ENCODE results near the gene MLIP.
"Not testable (repeated sequence)": the region's sequence is repeated elsewhere in the genome, so short reads cannot be mapped to it uniquely, and the experiment has no call there.

The MLIP gene

GRCh38 chr6:54204921-54205591 is 93.8 kb downstream of the MLIP start:
- TF ChIP-seq CTCF (IDR thresholded peaks at IDR 0.05; ENCODE audit: low read depth, low read length), result no peak
- DNase-seq (ENCODE audit: low read depth in 2 of 2), result no peak
- no peak overlapping the region for H3K4me3 ChIP-seq (replicated peaks in 1 of 2; ENCODE audit: low read depth in 2 of 2, low read length in 2 of 2)

GRCh38 chr6:54206510-54206909 is 95.3 kb downstream of the MLIP start:
- no peak for TF ChIP-seq CTCF (IDR thresholded peaks at IDR 0.05; ENCODE audit: low read depth, low read length)
- no peak for DNase-seq (ENCODE audit: low read depth in 2 of 2)
- H3K4me3 ChIP-seq (replicated peaks in 1 of 2; ENCODE audit: low read depth in 2 of 2, low read length in 2 of 2), result no peak overlapping the region

GRCh38 chr6:54209983-54210382 is 98.7 kb downstream of the MLIP start:
- not testable (repeated sequence) for DNase-seq (ENCODE audit: low read depth in 2 of 2); H3K4me3 ChIP-seq (replicated peaks in 1 of 2; ENCODE audit: low read depth in 2 of 2, low read length in 2 of 2)

- no peak for TF ChIP-seq CTCF (IDR thresholded peaks at IDR 0.05; ENCODE audit: low read depth, low read length)
Measured at GRCh38 chr6:54214286-54214685, 103.0 kb downstream of the MLIP start.

GRCh38 chr6:54216336-54216735 is 105.1 kb downstream of the MLIP start:
- no peak for TF ChIP-seq CTCF (IDR thresholded peaks at IDR 0.05; ENCODE audit: low read depth, low read length)
- H3K4me3 ChIP-seq (replicated peaks in 1 of 2; ENCODE audit: low read depth in 2 of 2, low read length in 2 of 2), result no peak overlapping the region
- no peak for DNase-seq (ENCODE audit: low read depth in 2 of 2)

More at GRCh38 chr6:54214286-54214685, 103.0 kb downstream of the MLIP start:
- DNase-seq (ENCODE audit: low read depth in 2 of 2), result no peak
- no peak overlapping the region for H3K4me3 ChIP-seq (replicated peaks in 1 of 2; ENCODE audit: low read depth in 2 of 2, low read length in 2 of 2)

GRCh38 chr6:54217018-54217417 is 105.8 kb downstream of the MLIP start:
- no peak for TF ChIP-seq CTCF (IDR thresholded peaks at IDR 0.05; ENCODE audit: low read depth, low read length)
- H3K4me3 ChIP-seq (replicated peaks in 1 of 2; ENCODE audit: low read depth in 2 of 2, low read length in 2 of 2), result no peak overlapping the region
- DNase-seq (ENCODE audit: low read depth in 2 of 2), result no peak

- DNase-seq (ENCODE audit: low read depth in 2 of 2), result no peak
Measured at GRCh38 chr6:54222217-54222616, 111.0 kb downstream of the MLIP start.

More at GRCh38 chr6:54222217-54222616, 111.0 kb downstream of the MLIP start:
- no peak overlapping the region for H3K4me3 ChIP-seq (replicated peaks in 1 of 2; ENCODE audit: low read depth in 2 of 2, low read length in 2 of 2)
- TF ChIP-seq CTCF (IDR thresholded peaks at IDR 0.05; ENCODE audit: low read depth, low read length), result no peak

All from cardiac fibroblast (primary cell).